Calu3 (cell line): ENCODE results near the gene ANKS1B. TPM values are rescaled to one million over a fixed set of nuclear protein-coding genes. Genes with fewer than 3 reads are reported as not detected.

Experiments used
- BruUV-seq: library from RNA; stranded (reverse); fragments of 400-500 nt; replicated peaks from 2 replicates; lab custom pipeline; 2021; lab: Mats Ljungman, UMichigan
- CTCF ChIA-PET: fragments of 300-600 bp; sonication (Branson Sonifier 250); formaldehyde crosslinking; loops from one replicate; lab custom pipeline; 2022; ENCODE audit warnings: antibody characterized with exemption; lab: Charles Lee
- DNase-seq: peaks from one replicate; pipeline ENCODE4 v3.0.0; 2022
- H3K27ac Mint-ChIP-seq: one replicate; pipeline ENCODE4 v1.8.0; 2022; ENCODE audit warnings: mixed read lengths; ENCODE audit not compliant: unreplicated experiment
- H3K27me3 Mint-ChIP-seq: one replicate; pipeline ENCODE4 v1.8.0; 2022; ENCODE audit warnings: mixed read lengths; ENCODE audit not compliant: unreplicated experiment
- H3K36me3 Mint-ChIP-seq: one replicate; pipeline ENCODE4 v1.8.0; 2022; ENCODE audit warnings: mild to moderate bottlenecking, moderate library complexity, mixed read lengths; ENCODE audit not compliant: insufficient read depth, unreplicated experiment
- H3K4me1 Mint-ChIP-seq: one replicate; pipeline ENCODE4 v1.8.0; 2022; ENCODE audit warnings: mild to moderate bottlenecking, low read depth, mixed read lengths; ENCODE audit not compliant: unreplicated experiment
- H3K4me3 Mint-ChIP-seq: one replicate; pipeline ENCODE4 v1.8.0; 2022; ENCODE audit warnings: mild to moderate bottlenecking, low read depth, moderate library complexity, mixed read lengths; ENCODE audit not compliant: unreplicated experiment
- H3K9me3 Mint-ChIP-seq: one replicate; pipeline ENCODE4 v1.8.0; 2022; ENCODE audit warnings: low read depth, mixed read lengths; ENCODE audit not compliant: unreplicated experiment
- intact Hi-C: fragments of 100-400 bp; cut with micrococcal nuclease; formaldehyde crosslinking; loops from one replicate; pipeline ENCODE4 v1.10.0; 2022; ENCODE audit not compliant: unreplicated experiment
- total RNA-seq: library from RNA; stranded (reverse); gene quantifications from 2 replicates; pipeline ENCODE4 v1.2.3, GENCODE V29; 2022
- TF ChIP-seq, protein P1 (sequence below): fragments of 200-600 bp; IDR thresholded peaks from one replicate; pipeline ENCODE4 v1.8.0; 2022; ENCODE audit warnings: antibody characterized with exemption; ENCODE audit not compliant: unreplicated experiment

Gene ANKS1B
- total RNA-seq, 1 experiment from 2014 or later, result 1.7 TPM

DNA sequence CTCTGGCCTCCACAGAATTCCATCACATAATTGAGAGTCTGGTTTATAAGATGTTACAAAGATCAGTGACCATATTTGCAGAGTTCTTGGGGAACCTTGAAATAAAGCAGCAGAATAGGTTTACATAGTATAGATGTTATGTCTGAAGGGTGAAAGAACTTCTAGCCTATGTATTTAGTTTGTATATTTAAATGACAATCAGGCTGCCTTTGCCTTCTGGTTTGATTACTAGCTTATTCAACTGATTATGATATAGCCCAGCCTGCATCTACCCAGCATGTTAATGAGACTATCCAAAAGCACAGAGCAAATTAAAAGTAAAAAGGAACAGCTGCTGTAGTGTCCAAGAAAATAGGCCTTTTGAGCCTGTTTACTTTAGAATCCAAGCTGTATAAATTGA lies 1254.3 kb downstream of the ANKS1B start:
- H3K27ac Mint-ChIP-seq, result no peak overlapping the region
- intact Hi-C loops, result no loop called here
- BruUV-seq, result no TSS peak

DNA sequence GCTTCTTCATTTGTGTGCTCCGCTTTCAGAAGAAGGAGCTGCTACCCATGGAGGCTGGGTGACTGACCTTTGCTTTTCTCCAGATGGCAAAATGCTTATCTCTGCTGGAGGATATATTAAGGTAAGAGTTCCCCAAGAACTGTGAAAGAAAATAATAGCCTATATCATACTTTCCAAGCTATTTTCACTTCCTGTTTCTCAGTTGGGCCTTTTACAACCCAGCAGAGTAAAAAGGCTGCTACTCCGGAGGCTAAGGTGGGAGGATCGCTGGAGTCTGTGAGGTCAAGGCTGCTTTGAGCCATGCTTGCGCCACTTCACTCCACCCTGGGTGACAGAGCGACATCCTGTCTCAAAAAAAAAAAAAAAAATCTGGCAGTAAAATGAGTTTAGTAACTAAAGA lies 1257.5 kb downstream of the ANKS1B start:
- DNase-seq, result no peak
- Mint-ChIP-seq H3K36me3 (no peaks in the 10 kb centered on the region), H3K27me3 (no peaks in the 10 kb centered on the region), H3K9me3 (no peaks in the 10 kb centered on the region), H3K27ac (no peak overlapping the region), H3K4me1 (no peaks in the 10 kb centered on the region), H3K4me3 (no peak overlapping the region)
- intact Hi-C loops, result loop anchor here (5.0 kb wide), 1 partner anchor 210 kb away; no protein-coding TSS in a partner anchor
- TF ChIP-seq, protein P1, sequence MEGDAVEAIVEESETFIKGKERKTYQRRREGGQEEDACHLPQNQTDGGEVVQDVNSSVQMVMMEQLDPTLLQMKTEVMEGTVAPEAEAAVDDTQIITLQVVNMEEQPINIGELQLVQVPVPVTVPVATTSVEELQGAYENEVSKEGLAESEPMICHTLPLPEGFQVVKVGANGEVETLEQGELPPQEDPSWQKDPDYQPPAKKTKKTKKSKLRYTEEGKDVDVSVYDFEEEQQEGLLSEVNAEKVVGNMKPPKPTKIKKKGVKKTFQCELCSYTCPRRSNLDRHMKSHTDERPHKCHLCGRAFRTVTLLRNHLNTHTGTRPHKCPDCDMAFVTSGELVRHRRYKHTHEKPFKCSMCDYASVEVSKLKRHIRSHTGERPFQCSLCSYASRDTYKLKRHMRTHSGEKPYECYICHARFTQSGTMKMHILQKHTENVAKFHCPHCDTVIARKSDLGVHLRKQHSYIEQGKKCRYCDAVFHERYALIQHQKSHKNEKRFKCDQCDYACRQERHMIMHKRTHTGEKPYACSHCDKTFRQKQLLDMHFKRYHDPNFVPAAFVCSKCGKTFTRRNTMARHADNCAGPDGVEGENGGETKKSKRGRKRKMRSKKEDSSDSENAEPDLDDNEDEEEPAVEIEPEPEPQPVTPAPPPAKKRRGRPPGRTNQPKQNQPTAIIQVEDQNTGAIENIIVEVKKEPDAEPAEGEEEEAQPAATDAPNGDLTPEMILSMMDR, result no peak
- CTCF ChIA-PET, result interaction anchor here (0.7 kb wide), 1 partner anchor 62 kb away, joined by 5 read pairs; no protein-coding TSS in a partner anchor
- no TSS peak for BruUV-seq

More for the DNA sequence above, 1254.3 kb downstream of the ANKS1B start:
- no peak for DNase-seq
- H3K4me3 Mint-ChIP-seq, result no peak overlapping the region
- CTCF ChIA-PET, result no interaction called here
- H3K27me3 Mint-ChIP-seq, result no peaks in the 10 kb centered on the region
- H3K4me1 Mint-ChIP-seq, result no peaks in the 10 kb centered on the region
- no peaks in the 10 kb centered on the region for H3K36me3 Mint-ChIP-seq
- TF ChIP-seq, protein P1, result no peak
- H3K9me3 Mint-ChIP-seq, result no peaks in the 10 kb centered on the region

DNA sequence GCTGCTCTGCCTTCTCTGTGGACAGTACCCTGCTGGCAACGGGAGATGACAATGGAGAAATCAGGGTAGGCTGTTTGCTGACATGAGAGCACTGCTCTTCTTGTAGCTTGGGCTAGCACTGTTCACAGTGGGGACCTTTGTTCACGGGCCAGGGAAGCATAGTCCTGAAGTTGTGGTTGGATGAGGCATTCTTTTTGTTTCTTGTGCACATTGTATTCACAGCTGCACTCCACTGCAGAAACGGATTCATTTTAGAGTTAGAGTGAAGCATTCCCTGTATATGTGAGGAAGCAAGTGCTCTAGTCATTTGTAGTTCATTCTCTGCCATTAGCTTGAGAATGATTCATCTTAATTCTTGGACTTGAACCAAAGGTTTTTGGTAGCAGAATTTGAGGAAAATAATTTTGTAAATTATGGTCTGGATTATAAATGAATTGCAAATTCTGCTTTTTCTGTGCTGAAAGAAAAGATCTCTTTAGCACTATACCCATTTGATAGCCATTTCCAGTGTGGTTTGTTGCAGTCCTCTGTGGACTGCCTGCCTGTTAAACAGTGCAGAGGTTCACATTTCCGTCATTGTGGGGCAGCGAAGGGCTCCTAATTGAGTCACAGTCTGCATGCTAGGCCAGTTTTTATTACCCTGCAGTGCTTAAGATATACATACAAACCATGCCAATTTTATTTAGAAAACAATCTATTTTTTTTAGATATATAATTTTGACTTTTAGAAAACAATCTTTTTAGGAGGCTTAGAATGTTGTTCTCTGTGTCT lies 1259.1 kb downstream of the ANKS1B start:
- intact Hi-C loops, result loop anchor here (1.0 to 5.0 kb wide), 2 partner anchors 212 to 273 kb away; no protein-coding TSS in a partner anchor
- H3K27ac Mint-ChIP-seq, result no peak overlapping the region

DNA sequence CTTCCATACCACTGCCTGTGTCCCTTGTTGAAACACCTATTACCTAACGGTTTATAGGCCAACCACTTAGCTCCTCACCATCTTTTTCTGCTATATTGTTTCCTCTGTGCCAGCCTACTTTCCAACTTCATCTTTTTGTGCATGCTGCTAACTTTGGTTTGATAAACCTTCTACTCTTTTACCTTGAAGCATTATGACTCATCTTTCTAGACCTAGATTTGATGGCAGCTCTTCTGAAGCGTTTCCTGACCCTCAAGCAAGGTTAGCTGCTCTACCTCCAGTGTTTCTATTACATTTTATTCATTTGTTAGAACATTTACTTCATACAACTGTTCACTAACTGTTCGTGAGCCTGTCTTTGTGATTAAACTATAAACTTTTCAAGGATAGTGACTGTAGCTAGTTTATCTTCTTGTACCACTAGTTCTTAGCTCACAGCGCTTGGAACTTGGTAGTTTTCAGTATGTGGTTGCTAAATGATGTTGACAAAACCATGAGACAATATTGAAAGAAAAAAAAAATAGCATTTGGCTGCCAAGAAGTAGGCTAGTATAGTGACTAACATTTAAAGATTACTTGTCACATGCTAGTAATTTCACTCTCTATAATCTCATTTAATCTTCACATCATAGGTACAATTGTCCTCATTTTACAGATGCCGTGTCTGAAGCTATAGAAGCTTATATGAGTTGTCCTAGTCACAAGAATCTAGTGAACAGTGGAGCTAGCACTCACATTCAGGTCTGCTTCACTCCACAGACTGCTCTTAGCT lies 1260.2 kb downstream of the ANKS1B start:
- Mint-ChIP-seq H3K4me1 (no peaks in the 10 kb centered on the region), H3K27ac (no peak overlapping the region), H3K27me3 (no peaks in the 10 kb centered on the region), H3K36me3 (no peaks in the 10 kb centered on the region), H3K9me3 (no peaks in the 10 kb centered on the region), H3K4me3 (no peak overlapping the region)
- intact Hi-C loops, result loop anchor here (5.0 kb wide), 1 partner anchor 213 kb away; no protein-coding TSS in a partner anchor
- CTCF ChIA-PET, result interaction anchor here (0.7 kb wide), 1 partner anchor 209 kb away, joined by 5 read pairs; no protein-coding TSS in a partner anchor
- DNase-seq, result no peak
- TF ChIP-seq, protein P1, result no peak
- BruUV-seq, result no TSS peak

More for the DNA sequence above, 1259.1 kb downstream of the ANKS1B start:
- DNase-seq, result peak; percentile 63
- CTCF ChIA-PET, result no interaction called here
- Mint-ChIP-seq H3K27me3 (no peaks in the 10 kb centered on the region), H3K4me3 (no peak overlapping the region), H3K4me1 (no peaks in the 10 kb centered on the region), H3K9me3 (no peaks in the 10 kb centered on the region), H3K36me3 (no peaks in the 10 kb centered on the region)
- no TSS peak for BruUV-seq
- TF ChIP-seq, protein P1, result no peak
